Ishikawa (cell line): ENCODE measurements around the gene FA2H.

Experiments
- CEBPB ChIP-seq: IDR thresholded peaks from 2 replicates; pipeline ENCODE4 v1.6.1; 2012
- CREB1 ChIP-seq: IDR thresholded peaks from 2 replicates; pipeline ENCODE4 v1.6.1; 2012; ENCODE audit warnings: low read depth
- EGR1 ChIP-seq: IDR thresholded peaks from 2 replicates; pipeline ENCODE4 v1.6.1; 2012
- EP300 ChIP-seq: IDR thresholded peaks from 2 replicates; pipeline ENCODE4 v1.6.1; 2012; ENCODE audit warnings: borderline replicate concordance
- FOXM1 ChIP-seq: IDR thresholded peaks from 2 replicates; pipeline ENCODE4 v1.6.1; 2012; ENCODE audit warnings: low read depth, borderline replicate concordance
- NFIC ChIP-seq: IDR thresholded peaks from 2 replicates; pipeline ENCODE4 v1.6.1; 2012
- RAD21 ChIP-seq: IDR thresholded peaks from 2 replicates; pipeline ENCODE4 v1.6.1; 2012; ENCODE audit warnings: low read depth
- TAF1 ChIP-seq: IDR thresholded peaks from 2 replicates; pipeline ENCODE4 v1.6.1; 2012; ENCODE audit warnings: low read depth, mild to moderate bottlenecking
- TCF12 ChIP-seq: IDR thresholded peaks from 2 replicates; pipeline ENCODE4 v1.6.1; 2012; ENCODE audit warnings: low read depth
- TEAD4 ChIP-seq: IDR thresholded peaks from 2 replicates; pipeline ENCODE4 v1.6.1; 2012
- YY1 ChIP-seq: IDR thresholded peaks from 2 replicates; pipeline ENCODE4 v1.6.1; 2012; ENCODE audit warnings: low read depth
- ZBTB7A ChIP-seq: IDR thresholded peaks from 2 replicates; pipeline ENCODE4 v1.6.1; 2012; ENCODE audit warnings: low read depth
- TF ChIP-seq, protein P1 (sequence below): IDR thresholded peaks from 2 replicates; pipeline ENCODE4 v1.6.1; 2012
- TF ChIP-seq, protein P2 (sequence below): IDR thresholded peaks from 2 replicates; pipeline ENCODE4 v1.6.1; 2012
- TF ChIP-seq, protein P3 (sequence below): IDR thresholded peaks from 2 replicates; pipeline ENCODE4 v1.6.1; 2012; ENCODE audit warnings: low read depth, mild to moderate bottlenecking

The FA2H gene

DNA sequence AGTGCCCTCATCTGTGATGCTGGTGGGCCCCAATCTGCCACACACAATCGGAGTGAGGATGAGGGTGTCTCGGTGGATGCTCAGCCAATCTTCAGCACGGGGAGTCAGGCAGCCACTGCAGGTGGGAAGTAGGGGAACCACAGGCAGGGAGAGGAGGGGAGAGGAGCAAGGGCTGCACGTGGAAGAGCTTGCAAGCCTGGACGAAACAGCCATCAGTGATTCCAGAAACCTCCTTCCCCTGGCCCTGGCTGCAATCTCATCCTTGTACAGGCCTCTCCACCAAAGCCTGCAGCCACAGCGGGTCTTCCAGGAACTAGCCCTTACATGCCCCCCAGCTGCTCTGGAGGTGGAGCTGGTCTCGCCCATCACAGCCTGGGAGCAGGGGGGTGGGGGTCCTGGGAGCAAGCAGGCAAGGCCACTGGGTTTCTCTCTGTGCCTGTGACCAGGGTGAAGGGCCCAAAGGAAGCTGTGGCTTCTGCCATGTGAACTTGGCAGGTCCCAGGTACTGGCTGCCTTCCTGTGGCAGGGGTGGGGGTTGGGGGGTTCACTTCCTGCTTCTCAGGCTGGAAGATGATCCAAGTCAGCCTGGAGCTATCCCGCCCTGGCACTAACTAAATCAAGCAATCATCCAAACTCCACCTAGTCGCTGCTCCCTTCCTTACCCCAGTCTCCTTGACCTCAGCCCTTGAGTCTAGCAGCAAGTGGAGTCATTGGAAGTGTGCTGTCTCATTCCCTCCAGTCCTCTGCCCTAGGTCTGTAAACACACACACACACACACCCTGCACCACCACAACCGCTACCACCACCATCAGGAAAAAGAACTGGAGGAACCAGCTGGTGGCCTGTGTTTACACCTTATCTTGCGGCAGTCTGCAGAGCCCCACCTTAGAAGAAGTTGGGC is 44.6 kb downstream of the FA2H start:
- TF ChIP-seq EGR1 = no peak
- TF ChIP-seq, protein P1, sequence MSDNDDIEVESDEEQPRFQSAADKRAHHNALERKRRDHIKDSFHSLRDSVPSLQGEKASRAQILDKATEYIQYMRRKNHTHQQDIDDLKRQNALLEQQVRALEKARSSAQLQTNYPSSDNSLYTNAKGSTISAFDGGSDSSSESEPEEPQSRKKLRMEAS = no peak
- TF ChIP-seq, protein P2, sequence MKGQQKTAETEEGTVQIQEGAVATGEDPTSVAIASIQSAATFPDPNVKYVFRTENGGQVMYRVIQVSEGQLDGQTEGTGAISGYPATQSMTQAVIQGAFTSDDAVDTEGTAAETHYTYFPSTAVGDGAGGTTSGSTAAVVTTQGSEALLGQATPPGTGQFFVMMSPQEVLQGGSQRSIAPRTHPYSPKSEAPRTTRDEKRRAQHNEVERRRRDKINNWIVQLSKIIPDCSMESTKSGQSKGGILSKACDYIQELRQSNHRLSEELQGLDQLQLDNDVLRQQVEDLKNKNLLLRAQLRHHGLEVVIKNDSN = no peak
- no peak for TF ChIP-seq FOXM1
- TF ChIP-seq RAD21 = no peak
- no peak for TF ChIP-seq TAF1
- no peak for TF ChIP-seq CREB1
- TF ChIP-seq YY1 = no peak
- no peak for TF ChIP-seq EP300
- no peak for TF ChIP-seq ZBTB7A
- TF ChIP-seq CEBPB = no peak
- TF ChIP-seq TCF12 = no peak
- TF ChIP-seq TEAD4 = no peak
- TF ChIP-seq, protein P3, sequence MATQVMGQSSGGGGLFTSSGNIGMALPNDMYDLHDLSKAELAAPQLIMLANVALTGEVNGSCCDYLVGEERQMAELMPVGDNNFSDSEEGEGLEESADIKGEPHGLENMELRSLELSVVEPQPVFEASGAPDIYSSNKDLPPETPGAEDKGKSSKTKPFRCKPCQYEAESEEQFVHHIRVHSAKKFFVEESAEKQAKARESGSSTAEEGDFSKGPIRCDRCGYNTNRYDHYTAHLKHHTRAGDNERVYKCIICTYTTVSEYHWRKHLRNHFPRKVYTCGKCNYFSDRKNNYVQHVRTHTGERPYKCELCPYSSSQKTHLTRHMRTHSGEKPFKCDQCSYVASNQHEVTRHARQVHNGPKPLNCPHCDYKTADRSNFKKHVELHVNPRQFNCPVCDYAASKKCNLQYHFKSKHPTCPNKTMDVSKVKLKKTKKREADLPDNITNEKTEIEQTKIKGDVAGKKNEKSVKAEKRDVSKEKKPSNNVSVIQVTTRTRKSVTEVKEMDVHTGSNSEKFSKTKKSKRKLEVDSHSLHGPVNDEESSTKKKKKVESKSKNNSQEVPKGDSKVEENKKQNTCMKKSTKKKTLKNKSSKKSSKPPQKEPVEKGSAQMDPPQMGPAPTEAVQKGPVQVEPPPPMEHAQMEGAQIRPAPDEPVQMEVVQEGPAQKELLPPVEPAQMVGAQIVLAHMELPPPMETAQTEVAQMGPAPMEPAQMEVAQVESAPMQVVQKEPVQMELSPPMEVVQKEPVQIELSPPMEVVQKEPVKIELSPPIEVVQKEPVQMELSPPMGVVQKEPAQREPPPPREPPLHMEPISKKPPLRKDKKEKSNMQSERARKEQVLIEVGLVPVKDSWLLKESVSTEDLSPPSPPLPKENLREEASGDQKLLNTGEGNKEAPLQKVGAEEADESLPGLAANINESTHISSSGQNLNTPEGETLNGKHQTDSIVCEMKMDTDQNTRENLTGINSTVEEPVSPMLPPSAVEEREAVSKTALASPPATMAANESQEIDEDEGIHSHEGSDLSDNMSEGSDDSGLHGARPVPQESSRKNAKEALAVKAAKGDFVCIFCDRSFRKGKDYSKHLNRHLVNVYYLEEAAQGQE = no peak
- TF ChIP-seq NFIC = no peak

DNA sequence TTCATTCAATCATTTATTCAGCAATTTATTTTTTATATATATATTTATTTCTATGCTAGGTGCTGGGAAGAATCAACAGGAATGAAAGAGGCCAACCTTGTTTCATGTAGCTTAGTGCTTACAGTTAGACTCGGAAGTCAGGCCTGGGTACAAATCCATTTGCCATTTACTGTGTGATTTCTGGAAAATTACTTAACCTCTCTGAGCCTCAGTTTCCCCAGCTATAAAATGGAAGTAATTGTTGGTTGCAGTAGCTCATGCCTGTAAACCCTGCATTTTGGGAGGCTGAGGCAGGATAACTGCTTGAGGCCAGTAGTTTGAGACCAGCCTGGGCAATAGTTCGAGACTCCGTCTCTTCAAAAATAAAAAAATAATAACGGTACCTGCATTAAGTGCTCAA is 46.7 kb downstream of the FA2H start:
- no peak for TF ChIP-seq TEAD4
- TF ChIP-seq TCF12 = no peak
- no peak for TF ChIP-seq TAF1
- TF ChIP-seq, protein P3 = no peak
- TF ChIP-seq, protein P1 = no peak
- TF ChIP-seq NFIC = no peak
- no peak for TF ChIP-seq CEBPB
- no peak for TF ChIP-seq YY1
- no peak for TF ChIP-seq ZBTB7A
- TF ChIP-seq CREB1 = no peak
- no peak for TF ChIP-seq RAD21
- TF ChIP-seq, protein P2 = no peak
- TF ChIP-seq EGR1 = no peak
- TF ChIP-seq EP300 = no peak

- TF ChIP-seq RAD21 = peak; percentile 55
- TF ChIP-seq ZBTB7A = no peak
Observed at GRCh38 chr16:74726716-74727115, 47.9 kb downstream of the FA2H start.

DNA sequence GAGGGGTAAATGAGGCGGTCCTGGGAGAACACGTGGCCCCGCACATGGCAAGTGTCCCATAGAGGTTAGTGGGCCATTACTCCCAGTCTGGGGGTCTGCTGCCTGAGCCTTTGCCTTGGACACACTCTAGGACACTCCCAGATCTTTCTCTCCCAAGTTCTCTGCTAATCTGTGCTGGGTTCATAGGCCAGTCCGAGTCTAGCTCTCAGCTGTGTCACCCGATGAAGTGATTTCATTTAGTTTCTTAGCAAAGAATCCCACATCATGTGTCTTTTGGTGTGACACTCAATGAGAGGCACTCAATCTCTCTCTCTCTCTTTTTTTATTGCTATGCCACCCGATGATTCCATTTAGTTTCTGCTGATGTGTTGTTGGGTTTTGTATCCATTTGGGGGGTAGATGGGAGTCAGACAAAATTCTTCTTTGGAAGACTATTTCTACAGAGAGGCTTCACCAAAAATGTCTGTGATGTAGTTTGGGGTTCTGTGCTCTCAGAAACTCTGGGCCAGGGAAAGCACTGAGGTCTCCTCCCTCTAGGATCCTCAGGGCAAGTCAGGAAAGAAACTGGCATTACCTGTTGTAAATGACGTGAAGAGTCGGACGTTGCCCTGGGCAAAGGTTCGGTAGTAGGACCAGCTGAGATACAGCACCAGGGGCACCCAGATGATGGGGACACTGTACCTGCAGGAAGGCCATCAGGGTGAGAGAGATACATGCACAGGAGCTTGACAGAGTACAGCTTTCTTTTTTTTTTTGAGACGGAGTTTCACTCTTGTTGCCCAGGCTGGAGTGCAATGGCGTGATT is 48.8 kb downstream of the FA2H start:
- TF ChIP-seq, protein P2 = no peak
- TF ChIP-seq RAD21 (no peak), EGR1 (no peak), EP300 (no peak), ZBTB7A (no peak), YY1 (no peak), TAF1 (no peak), FOXM1 (no peak)
- TF ChIP-seq, protein P1 = no peak
- TF ChIP-seq, protein P3 = no peak
